GM18508 (cell line): ENCODE results near the gene FHOD3.
"Not testable (repeated sequence)": the region's sequence is repeated elsewhere in the genome, so short reads cannot be mapped to it uniquely, and the experiment has no call there.

Source experiments
- ATAC-seq: cut with Tn5 transposase; IDR thresholded peaks from one replicate; pipeline ENCODE4 v1.9.1; 2021; ENCODE audit warnings: moderate number of reproducible peaks; ENCODE audit not compliant: insufficient read depth, unreplicated experiment

Gene FHOD3

DNA sequence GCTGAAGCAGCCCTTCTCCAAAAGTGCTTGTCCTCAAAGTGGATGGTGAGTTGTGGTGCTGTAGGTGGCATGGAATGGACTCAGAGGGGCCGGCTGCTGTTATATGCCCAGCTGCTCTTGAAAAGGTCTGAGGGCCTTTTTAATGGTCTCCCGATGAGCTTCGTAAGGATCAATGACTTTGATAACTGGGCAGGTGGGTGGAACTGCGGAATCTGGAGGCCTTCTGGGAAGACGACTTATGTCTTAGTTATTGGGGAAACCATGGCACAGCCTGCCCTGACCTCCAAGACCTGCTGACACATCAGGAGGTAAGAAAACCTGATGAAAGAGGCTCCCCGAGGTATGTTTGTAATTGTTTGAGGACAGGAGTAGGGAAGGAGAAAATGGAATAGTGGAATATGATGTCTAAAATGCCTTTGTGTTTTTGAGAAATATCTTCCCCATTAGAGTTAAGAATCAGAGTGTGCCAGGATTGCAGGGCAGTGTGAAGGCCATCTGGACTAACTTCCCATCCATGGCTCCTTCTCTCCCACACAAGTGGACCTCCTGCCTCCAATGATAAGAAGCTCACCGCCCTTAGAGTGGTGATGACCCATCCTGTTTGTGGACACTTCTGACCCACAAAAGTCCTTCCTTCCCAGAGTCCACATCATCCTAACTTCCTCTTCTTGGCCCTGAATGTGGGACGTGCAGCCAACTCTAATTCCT is 236.1 kb downstream of the FHOD3 start:
- no peak for ATAC-seq

GRCh38 chr18:36534154-36534688 is 236.7 kb downstream of the FHOD3 start:
- ATAC-seq, result no peak

- ATAC-seq, result no peak
Observed at GRCh38 chr18:36535202-36535935, 237.9 kb downstream of the FHOD3 start.

DNA sequence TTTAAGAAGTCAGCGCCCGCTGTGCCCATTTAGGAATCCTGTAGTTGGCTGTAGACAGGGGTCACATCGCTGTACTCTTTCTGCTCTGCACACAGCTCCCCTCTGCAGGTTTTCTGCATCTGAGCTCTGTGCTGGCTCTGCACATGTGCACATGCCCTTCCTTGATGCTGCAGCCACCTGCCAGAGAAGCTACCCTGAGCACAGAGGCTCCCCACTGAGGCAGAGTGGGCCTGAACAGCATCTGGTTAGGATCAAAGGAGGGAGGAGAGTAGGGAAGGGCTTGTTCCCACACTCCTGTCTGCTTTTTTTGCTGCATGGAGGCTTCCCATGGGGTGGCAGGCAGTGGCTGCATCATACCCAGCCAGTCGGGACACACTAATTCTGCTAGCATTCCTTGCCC is 238.9 kb downstream of the FHOD3 start:
- no peak for ATAC-seq

- ATAC-seq, result no peak
Observed at GRCh38 chr18:36537289-36537688, 239.8 kb downstream of the FHOD3 start.

GRCh38 chr18:36539674-36540231 is 242.2 kb downstream of the FHOD3 start:
- ATAC-seq, result no peak

- ATAC-seq, result no peak
Observed at GRCh38 chr18:36543030-36543429, 245.5 kb downstream of the FHOD3 start.

DNA sequence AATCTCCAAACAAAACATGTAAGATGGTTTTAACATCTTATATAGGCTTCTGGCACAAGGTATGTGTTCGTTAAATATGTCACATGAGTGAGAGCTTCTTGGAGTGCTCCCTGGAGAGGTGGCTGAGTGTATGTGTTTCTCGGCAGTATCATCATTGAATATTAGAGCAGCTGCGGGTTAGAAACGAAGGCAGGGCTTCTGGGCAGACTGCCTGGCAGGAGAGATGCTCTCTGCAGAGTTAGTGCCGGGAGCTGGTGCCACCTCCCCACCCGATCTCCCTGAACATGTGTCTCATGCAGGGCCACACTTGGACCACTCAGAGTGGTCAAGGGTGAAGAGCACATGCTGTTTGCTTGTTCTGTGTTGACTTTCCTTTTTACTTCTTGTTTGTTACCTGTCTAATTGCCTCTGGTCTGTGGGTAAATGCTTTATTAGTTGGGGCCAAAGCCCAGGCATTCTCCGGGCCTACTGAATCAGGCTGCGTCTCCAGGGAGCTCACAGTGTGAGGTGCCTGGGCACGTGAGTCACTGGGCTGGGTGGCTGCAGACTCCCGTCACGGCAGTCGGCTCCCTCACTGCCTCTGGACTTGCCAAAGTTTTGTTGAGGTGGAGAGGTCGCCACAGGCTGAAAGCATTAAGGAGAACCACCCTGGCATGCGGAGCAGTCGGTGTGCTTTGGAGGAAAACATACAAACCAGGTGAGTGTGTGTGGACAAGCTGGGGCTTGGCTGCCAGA is 246.6 kb downstream of the FHOD3 start:
- ATAC-seq, result no peak

DNA sequence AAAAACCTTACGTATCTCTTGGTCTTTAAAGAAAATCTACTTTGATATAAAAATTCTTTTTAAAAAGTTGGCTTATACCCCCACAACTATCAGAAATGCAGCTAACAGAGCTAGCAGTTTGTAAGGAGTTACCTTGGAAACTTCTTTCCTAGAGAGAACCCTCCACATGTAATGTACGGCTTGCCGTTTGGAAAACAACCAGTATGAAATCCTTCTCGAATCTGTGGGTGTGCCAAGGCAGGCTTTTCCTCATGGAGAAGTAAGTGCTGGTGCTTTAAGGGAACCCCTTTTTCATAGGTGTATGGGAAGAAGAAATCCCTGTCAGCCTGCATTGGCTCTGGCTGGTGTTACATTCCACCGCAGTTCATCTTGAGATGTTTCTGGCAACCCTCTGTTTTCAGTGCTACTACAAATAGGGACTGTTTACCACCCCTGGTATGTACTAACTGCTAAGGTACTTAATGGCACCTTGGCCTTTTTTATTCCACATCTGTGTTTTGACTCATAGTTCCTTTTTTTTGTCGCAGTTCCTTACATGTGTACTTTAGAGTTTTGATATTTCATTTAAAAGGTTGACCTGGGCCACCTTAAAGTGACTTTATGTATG is 248.4 kb downstream of the FHOD3 start:
- ATAC-seq, result no peak

- ATAC-seq, result no peak
Observed at GRCh38 chr18:36546876-36547275, 249.4 kb downstream of the FHOD3 start.

GRCh38 chr18:36547544-36547943 is 250.0 kb downstream of the FHOD3 start:
- ATAC-seq, result no peak

- ATAC-seq, result not testable (repeated sequence)
Observed at GRCh38 chr18:36551274-36551673, 253.8 kb downstream of the FHOD3 start.

- no peak for ATAC-seq
Observed at GRCh38 chr18:36558234-36558633, 260.7 kb downstream of the FHOD3 start.

DNA sequence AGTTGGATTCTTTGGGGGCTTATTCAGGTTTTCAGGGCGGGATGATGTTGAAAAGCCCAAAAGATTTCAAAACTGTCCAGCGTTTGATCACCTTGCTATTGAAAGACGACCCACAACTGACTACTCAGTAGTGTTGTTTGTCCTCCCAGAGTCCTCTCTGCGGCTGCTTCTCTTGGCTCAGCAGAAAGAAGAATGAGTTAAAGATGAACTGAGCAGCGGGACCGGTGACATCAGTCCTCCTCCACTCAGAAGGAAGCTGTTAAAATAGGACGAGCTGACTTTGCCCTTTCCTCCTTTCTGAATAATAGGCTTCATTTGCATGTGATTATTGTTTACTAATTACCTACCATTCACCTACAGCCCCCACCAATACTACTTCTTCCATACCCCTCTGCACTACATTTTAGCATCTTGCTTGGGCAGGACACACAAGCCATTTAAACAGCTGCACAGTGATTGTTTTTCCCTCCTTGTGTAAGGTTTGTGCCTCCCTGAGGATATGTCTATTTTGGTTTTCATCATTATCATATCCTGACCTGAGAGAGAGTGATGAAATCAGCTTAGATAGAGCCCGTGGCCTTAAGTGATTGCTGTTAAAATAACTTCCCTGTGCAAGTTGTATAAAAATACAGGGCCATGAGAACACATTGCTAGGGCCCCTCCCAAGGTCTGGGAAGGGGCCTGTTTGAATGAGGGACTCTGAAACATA is 261.8 kb downstream of the FHOD3 start:
- no peak for ATAC-seq

GRCh38 chr18:36560187-36560586 is 262.7 kb downstream of the FHOD3 start:
- no peak for ATAC-seq

GRCh38 chr18:36561046-36561445 is 263.5 kb downstream of the FHOD3 start:
- ATAC-seq, result no peak

DNA sequence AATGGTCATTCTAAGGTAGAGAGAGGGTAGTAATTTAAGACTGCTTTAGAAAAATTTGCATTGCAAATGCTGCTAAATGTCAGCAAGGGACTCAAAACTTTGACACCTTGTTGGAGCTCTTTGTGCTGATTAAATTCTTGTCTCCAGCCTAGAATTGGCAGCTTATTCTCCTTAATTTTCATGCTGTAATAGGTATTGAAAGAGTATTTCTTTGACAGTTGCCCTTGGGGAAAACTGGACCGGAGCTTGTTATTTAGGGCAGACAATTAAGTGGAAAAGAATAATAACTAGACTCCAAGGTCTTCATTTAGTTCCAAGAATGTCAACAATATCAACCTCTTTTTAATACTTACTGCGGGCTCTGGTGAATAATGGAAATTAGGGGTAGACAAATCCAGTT is 267.3 kb downstream of the FHOD3 start:
- no peak for ATAC-seq

DNA sequence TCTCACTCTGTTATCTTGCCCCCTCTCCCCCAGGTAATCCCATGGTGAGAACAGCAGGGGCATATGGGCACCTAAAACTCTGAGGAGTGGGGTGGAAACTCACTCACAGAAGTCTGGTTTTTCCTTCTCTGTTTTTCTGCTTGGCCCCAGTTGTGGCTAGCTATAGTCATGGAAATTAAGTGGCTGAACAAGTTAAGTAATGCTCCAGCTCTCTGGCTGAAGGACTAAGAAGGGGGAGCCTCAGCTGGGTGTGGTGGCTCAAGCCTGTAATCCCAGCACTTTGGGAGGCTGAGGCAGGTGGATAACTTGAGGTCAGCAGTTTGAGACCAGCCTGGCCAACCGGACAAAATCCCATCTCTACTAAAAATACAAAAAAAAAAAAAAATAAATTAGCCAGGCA is 270.3 kb downstream of the FHOD3 start:
- ATAC-seq, result no peak

DNA sequence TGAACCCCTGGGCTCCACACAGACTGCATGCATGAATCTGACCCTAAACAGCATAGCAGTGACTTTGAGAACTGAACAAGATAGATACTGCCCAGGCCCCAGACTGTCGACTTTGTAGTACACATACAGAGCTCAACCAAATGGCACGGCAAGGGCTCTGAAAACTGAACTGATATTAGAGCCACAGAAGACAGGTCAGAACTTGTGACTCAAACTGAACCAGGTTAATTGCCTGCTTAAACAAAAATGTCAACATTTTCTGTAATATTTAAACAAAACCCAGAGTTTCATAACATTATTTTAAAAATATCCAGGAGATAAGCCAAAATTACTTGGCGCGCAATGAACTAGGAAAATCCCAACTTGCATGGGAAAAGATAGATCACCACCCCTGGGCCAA is 271.0 kb downstream of the FHOD3 start:
- ATAC-seq, result no peak
